ENCODE data around the gene PPFIBP1. TPM values are rescaled to one million over a fixed set of nuclear protein-coding genes. Genes with fewer than 3 reads are reported as not detected.

Gene PPFIBP1
- total RNA-seq: 136 TPM
- long read RNA-seq, full-length matches to known transcripts: 8 of 89 reads
- long read RNA-seq, partial matches to known transcripts: 20 of 89 reads
- long read RNA-seq, other reads (novel, unspliced or antisense): 61 of 89 reads

- Histone ChIP-seq H3K36me3 (no peaks in the 10 kb centered on the region), H3K27ac (peak within 1 kb of the TSS; percentile 89), H3K27me3 (no peaks in the 10 kb centered on the region), H3K4me3 (peak within 1 kb of the TSS; percentile 81), H3K4me1 (peaks cover 5% of the 10 kb centered on the region), H3K9me3 (no peaks in the 10 kb centered on the region)
- intact Hi-C loops (cut with DNase I): no loop called here
- ATAC-seq (peak; percentile 99), DNase-seq (peak; percentile 99)
- TF ChIP-seq CTCF (IDR thresholded peaks at IDR 0.05): peak; percentile 26
Measured at GRCh38 chr12:27523642-27524493, at the start of gene PPFIBP1. PPFIBP1 (plus strand) TSS chr12:27524206; CDS start chr12:27633397, 109,191 bp downstream.

- Histone ChIP-seq H3K36me3 (no peaks in the 10 kb centered on the region), H3K4me3 (no peak overlapping the region), H3K27me3 (no peaks in the 10 kb centered on the region), H3K9me3 (no peaks in the 10 kb centered on the region), H3K27ac (no peak overlapping the region), H3K4me1 (no peaks in the 10 kb centered on the region)
- ATAC-seq (no peak), DNase-seq (no peak)
- intact Hi-C loops (cut with DNase I): no loop called here
- TF ChIP-seq CTCF (IDR thresholded peaks at IDR 0.05): no peak
Measured at GRCh38 chr12:27474344-27474743, 49.7 kb upstream of the PPFIBP1 start.

- Histone ChIP-seq H3K4me3 (no peak overlapping the region), H3K4me1 (no peaks in the 10 kb centered on the region), H3K27me3 (no peaks in the 10 kb centered on the region), H3K9me3 (no peaks in the 10 kb centered on the region), H3K36me3 (no peaks in the 10 kb centered on the region), H3K27ac (no peak overlapping the region)
- intact Hi-C loops (cut with DNase I): no loop called here
- ATAC-seq (no peak), DNase-seq (no peak)
- no peak for TF ChIP-seq CTCF (IDR thresholded peaks at IDR 0.05)
Measured at GRCh38 chr12:27477049-27477448, 47.0 kb upstream of the PPFIBP1 start.

GRCh38 chr12:27478949-27479348 lies 45.1 kb upstream of the PPFIBP1 start:
- H3K4me3 ChIP-seq: no peak overlapping the region
- no peaks in the 10 kb centered on the region for H3K4me1 ChIP-seq
- DNase-seq (no peak), ATAC-seq (no peak)
- intact Hi-C loops (cut with DNase I): no loop called here
- H3K27ac ChIP-seq: no peak overlapping the region
- no peak for TF ChIP-seq CTCF (IDR thresholded peaks at IDR 0.05)
- H3K9me3 ChIP-seq: no peaks in the 10 kb centered on the region
- H3K27me3 ChIP-seq: no peaks in the 10 kb centered on the region
- H3K36me3 ChIP-seq: no peaks in the 10 kb centered on the region

GRCh38 chr12:27480016-27480415 lies 44.0 kb upstream of the PPFIBP1 start:
- no peak overlapping the region for H3K27ac ChIP-seq
- intact Hi-C loops (cut with DNase I): no loop called here
- no peaks in the 10 kb centered on the region for H3K36me3 ChIP-seq
- no peak for TF ChIP-seq CTCF (IDR thresholded peaks at IDR 0.05)
- no peak overlapping the region for H3K4me3 ChIP-seq
- H3K4me1 ChIP-seq: no peaks in the 10 kb centered on the region
- ATAC-seq (no peak), DNase-seq (no peak)
- H3K27me3 ChIP-seq: no peaks in the 10 kb centered on the region
- H3K9me3 ChIP-seq: no peaks in the 10 kb centered on the region
